HG02759 (cell line): ENCODE results near the gene C9orf43.

Experiments
- ATAC-seq: cut with Tn5 transposase; IDR thresholded peaks from one replicate; pipeline ENCODE4 v1.9.1; 2021; ENCODE audit warnings: mild to moderate bottlenecking, moderate library complexity; ENCODE audit not compliant: unreplicated experiment

The C9orf43 gene

GRCh38 chr9:113463418-113464285, 53.1 kb downstream of the C9orf43 start, which contains the start of gene RGS3:
TSS of gene RGS3 (plus strand) at chr9:113463727. CDS start at chr9:113463803, 76 bp downstream.
- no peak for ATAC-seq

- ATAC-seq, result no peak
Observed at GRCh38 chr9:113464286-113464660, 53.7 kb downstream of the C9orf43 start.

- ATAC-seq, result no peak
Observed at GRCh38 chr9:113465599-113466140, 55.1 kb downstream of the C9orf43 start.

GRCh38 chr9:113467183-113467582, 56.6 kb downstream of the C9orf43 start:
- no peak for ATAC-seq

- ATAC-seq, result no peak
Observed at GRCh38 chr9:113468716-113469448, 58.3 kb downstream of the C9orf43 start.

- ATAC-seq, result no peak
Observed at GRCh38 chr9:113471143-113471542, 60.6 kb downstream of the C9orf43 start.

GRCh38 chr9:113471566-113471965, 61.0 kb downstream of the C9orf43 start:
- ATAC-seq, result no peak

GRCh38 chr9:113472199-113472598, 61.7 kb downstream of the C9orf43 start:
- ATAC-seq, result no peak

- no peak for ATAC-seq
Observed at GRCh38 chr9:113474360-113475028, 63.9 kb downstream of the C9orf43 start.

- no peak for ATAC-seq
Observed at GRCh38 chr9:113475031-113475430, 64.5 kb downstream of the C9orf43 start.

- no peak for ATAC-seq
Observed at GRCh38 chr9:113475992-113476391, 65.4 kb downstream of the C9orf43 start.

- no peak for ATAC-seq
Observed at GRCh38 chr9:113476511-113476916, 66.0 kb downstream of the C9orf43 start.

- ATAC-seq, result no peak
Observed at GRCh38 chr9:113477058-113477457, 66.5 kb downstream of the C9orf43 start.

GRCh38 chr9:113477661-113478060, 67.1 kb downstream of the C9orf43 start:
- ATAC-seq, result no peak

GRCh38 chr9:113479174-113479621, 68.7 kb downstream of the C9orf43 start:
- no peak for ATAC-seq
